ENCODE results near the gene IL21R. TPM values are rescaled to one million over a fixed set of nuclear protein-coding genes. Genes with fewer than 3 reads are reported as not detected.

IL21R gene
- total RNA-seq, 4 donors from 2014 or later: 0.20 to 1.1 (median 0.27) TPM; not detected in 1

- 88 to 97% methylated on average over 6 to 16 of the region's 16 CpGs for WGBS, 2 donors (ENCODE audit: low coverage in 1 of 2)
- Histone ChIP-seq H3K9me3 (no peaks in the 10 kb centered on the region), H3K27me3 (no peaks in the 10 kb centered on the region), H3K27ac (no peak overlapping the region), H3K36me3 (peaks cover 0 to 70% (median 35%) of the 10 kb centered on the region in 4 donors), H3K4me1 (no peaks in the 10 kb centered on the region), H3K4me3 (no peak overlapping the region)
- DNase-seq: no peak
- intact Hi-C loops (cut with DNase I; ENCODE audit: low total_unique reads): no loop called here
- TF ChIP-seq EP300 (IDR thresholded peaks at IDR 0.05; ENCODE audit: low read depth) (no peak), POLR2AphosphoS5 (IDR thresholded peaks at IDR 0.05) (no peak), POLR2A (IDR thresholded peaks at IDR 0.05) (no peak)
- TF ChIP-seq, protein P1, sequence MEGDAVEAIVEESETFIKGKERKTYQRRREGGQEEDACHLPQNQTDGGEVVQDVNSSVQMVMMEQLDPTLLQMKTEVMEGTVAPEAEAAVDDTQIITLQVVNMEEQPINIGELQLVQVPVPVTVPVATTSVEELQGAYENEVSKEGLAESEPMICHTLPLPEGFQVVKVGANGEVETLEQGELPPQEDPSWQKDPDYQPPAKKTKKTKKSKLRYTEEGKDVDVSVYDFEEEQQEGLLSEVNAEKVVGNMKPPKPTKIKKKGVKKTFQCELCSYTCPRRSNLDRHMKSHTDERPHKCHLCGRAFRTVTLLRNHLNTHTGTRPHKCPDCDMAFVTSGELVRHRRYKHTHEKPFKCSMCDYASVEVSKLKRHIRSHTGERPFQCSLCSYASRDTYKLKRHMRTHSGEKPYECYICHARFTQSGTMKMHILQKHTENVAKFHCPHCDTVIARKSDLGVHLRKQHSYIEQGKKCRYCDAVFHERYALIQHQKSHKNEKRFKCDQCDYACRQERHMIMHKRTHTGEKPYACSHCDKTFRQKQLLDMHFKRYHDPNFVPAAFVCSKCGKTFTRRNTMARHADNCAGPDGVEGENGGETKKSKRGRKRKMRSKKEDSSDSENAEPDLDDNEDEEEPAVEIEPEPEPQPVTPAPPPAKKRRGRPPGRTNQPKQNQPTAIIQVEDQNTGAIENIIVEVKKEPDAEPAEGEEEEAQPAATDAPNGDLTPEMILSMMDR (IDR thresholded peaks at IDR 0.05): no peak
- in situ Hi-C loops (cut with MboI; ENCODE audit: low pct_ligation_motif_present in 1 of 4, low pct_unique_long_range_greater_than_20kb in 1 of 4, low sequenced_read_pairs in 3 of 4): no loop called here
These were observed 90.1 kb downstream of the IL21R start for GRCh38 chr16:27491894-27492587.

DNA sequence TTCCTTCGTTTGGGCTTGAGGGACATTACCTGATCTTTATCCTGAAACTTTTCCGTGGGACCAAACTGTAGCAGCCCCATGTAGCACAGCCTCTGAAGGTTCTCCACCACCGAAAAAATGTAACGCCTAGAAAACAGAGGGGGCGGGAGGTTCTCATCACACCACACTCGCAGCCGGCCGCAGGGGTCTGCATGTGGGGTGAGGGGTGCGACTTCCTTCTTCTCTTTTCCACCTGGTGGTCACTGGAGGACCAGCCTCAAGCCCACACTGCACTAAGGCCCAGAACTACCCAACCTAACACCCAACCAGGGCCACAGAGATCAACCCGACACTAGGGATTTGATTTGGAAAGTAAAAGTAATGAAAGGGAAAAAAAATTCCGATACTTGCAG lies 90.6 kb downstream of the IL21R start:
- Histone ChIP-seq H3K27ac (no peak overlapping the region), H3K9me3 (no peaks in the 10 kb centered on the region), H3K4me1 (no peaks in the 10 kb centered on the region), H3K4me3 (no peak overlapping the region), H3K36me3 (peaks cover 0 to 71% (median 35%) of the 10 kb centered on the region in 4 donors), H3K27me3 (no peaks in the 10 kb centered on the region)
- in situ Hi-C loops (cut with MboI; ENCODE audit: low pct_ligation_motif_present in 1 of 4, low pct_unique_long_range_greater_than_20kb in 1 of 4, low sequenced_read_pairs in 3 of 4) (no loop called here), intact Hi-C loops (cut with DNase I; ENCODE audit: low total_unique reads) (no loop called here)
- no peak for DNase-seq
- TF ChIP-seq POLR2AphosphoS5 (IDR thresholded peaks at IDR 0.05) (no peak), POLR2A (IDR thresholded peaks at IDR 0.05) (no peak), EP300 (IDR thresholded peaks at IDR 0.05; ENCODE audit: low read depth) (no peak)
- TF ChIP-seq, protein P1 (IDR thresholded peaks at IDR 0.05): no peak
- WGBS, 2 donors (ENCODE audit: low coverage in 1 of 2): 90 to 92% methylated on average over 4 to 11 of the region's 11 CpGs

- DNase-seq: no peak
- in situ Hi-C loops (cut with MboI; ENCODE audit: low pct_ligation_motif_present in 1 of 4, low pct_unique_long_range_greater_than_20kb in 1 of 4, low sequenced_read_pairs in 3 of 4): no loop called here
- TF ChIP-seq POLR2AphosphoS5 (IDR thresholded peaks at IDR 0.05) (no peak), EP300 (IDR thresholded peaks at IDR 0.05; ENCODE audit: low read depth) (no peak), POLR2A (IDR thresholded peaks at IDR 0.05) (no peak)
- TF ChIP-seq, protein P1 (IDR thresholded peaks at IDR 0.05): no peak
- 84 to 100% methylated on average over 1 to 13 of the region's 13 CpGs for WGBS, 2 donors (ENCODE audit: low coverage in 1 of 2)
- peaks cover 0 to 73% (median 33%) of the 10 kb centered on the region in 4 donors for H3K36me3 ChIP-seq
- intact Hi-C loops (cut with DNase I; ENCODE audit: low total_unique reads): no loop called here
- H3K4me1 ChIP-seq: no peaks in the 10 kb centered on the region
- H3K27me3 ChIP-seq: no peaks in the 10 kb centered on the region
- H3K9me3 ChIP-seq: no peaks in the 10 kb centered on the region
- no peak overlapping the region for H3K27ac ChIP-seq
- no peak overlapping the region for H3K4me3 ChIP-seq
These were observed 93.2 kb downstream of the IL21R start for GRCh38 chr16:27495191-27495590.

DNA sequence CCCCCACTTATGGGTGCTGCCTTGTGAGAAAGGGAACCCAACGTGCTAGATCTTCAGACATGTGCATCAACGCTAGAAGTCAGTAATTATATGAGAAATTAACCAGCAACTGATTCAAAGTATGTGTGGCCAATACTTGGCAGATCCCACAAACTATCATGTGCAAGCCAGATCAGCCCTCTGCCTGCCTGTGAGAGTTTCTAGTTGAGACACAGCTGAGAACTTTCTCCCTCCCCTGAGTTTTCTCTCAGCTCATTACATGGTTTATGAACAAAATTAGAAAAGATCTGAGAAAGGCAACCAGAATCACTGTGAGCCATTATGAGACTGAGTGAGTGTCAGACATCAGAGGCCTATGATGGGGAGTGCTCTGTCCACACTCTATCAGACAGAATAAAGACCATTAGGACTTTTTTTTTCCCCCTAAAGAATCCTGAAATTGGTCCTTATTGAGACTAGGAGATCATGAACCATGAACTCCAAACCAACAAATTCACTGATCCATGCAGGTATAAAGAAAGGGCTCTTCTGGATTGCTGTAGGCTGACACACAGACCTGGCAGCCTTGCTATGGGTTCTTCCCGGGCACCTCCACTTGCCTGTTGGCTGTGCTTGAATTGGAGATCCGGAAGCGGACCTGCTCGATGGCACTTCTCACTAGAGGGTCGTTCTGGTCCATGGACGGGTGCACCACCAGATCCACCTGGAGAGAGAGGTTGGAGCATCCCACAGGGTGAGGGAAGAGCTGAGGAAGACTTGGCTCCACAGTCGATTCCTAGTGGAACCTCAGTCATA lies 96.3 kb downstream of the IL21R start:
- Histone ChIP-seq H3K27me3 (no peaks in the 10 kb centered on the region), H3K4me3 (no peak overlapping the region), H3K9me3 (no peaks in the 10 kb centered on the region), H3K36me3 (peaks cover 0 to 80% (median 33%) of the 10 kb centered on the region in 4 donors), H3K4me1 (no peaks in the 10 kb centered on the region), H3K27ac (no peak overlapping the region)
- DNase-seq: no peak
- TF ChIP-seq POLR2AphosphoS5 (IDR thresholded peaks at IDR 0.05) (no peak), EP300 (IDR thresholded peaks at IDR 0.05; ENCODE audit: low read depth) (no peak), POLR2A (IDR thresholded peaks at IDR 0.05) (no peak)
- TF ChIP-seq, protein P1 (IDR thresholded peaks at IDR 0.05): no peak
- intact Hi-C loops (cut with DNase I; ENCODE audit: low total_unique reads): no loop called here
- 83 to 89% methylated on average over 1 to 9 of the region's 9 CpGs for WGBS, 2 donors (ENCODE audit: low coverage in 1 of 2)
- in situ Hi-C loops (cut with MboI; ENCODE audit: low pct_ligation_motif_present in 1 of 4, low pct_unique_long_range_greater_than_20kb in 1 of 4, low sequenced_read_pairs in 3 of 4): no loop called here
